Activated B cell treated with CpG ODN at 0.5 μM for 24 hours (primary cell): ENCODE data around the gene HELB. TPM values are rescaled to one million over a fixed set of nuclear protein-coding genes. Genes with fewer than 3 reads are reported as not detected.

Experiments used
- ATAC-seq: fragments of 200-7000 bp; cut with Tn5 transposase; one replicate; pipeline ENCODE4 v1.10.0; 2021; ENCODE audit warnings: low read depth, mild to moderate bottlenecking, moderate library complexity
- CTCF ChIA-PET: fragments of 350-600 bp; sonication (Branson Sonifier 250); formaldehyde crosslinking; loops from one replicate; lab custom pipeline; 2021; ENCODE audit warnings: antibody characterized with exemption; lab: Charles Lee
- POLR2A ChIA-PET: fragments of 350-600 bp; sonication (Branson Sonifier 250); formaldehyde crosslinking; loops from one replicate; lab custom pipeline; 2021; ENCODE audit warnings: antibody characterized with exemption; lab: Charles Lee
- DNase-seq: peaks from one replicate; pipeline ENCODE4 v3.0.0; 2022
- H3K27ac Mint-ChIP-seq: one replicate; pipeline ENCODE4 v1.8.0; 2020; ENCODE audit warnings: mixed read lengths
- H3K27me3 Mint-ChIP-seq: one replicate; pipeline ENCODE4 v1.8.0; 2021; ENCODE audit warnings: mixed read lengths
- H3K36me3 Mint-ChIP-seq: one replicate; pipeline ENCODE4 v1.8.0; 2021; ENCODE audit warnings: low read depth, mixed read lengths
- H3K4me1 Mint-ChIP-seq: one replicate; pipeline ENCODE4 v1.8.0; 2021; ENCODE audit warnings: mixed read lengths
- H3K4me3 Mint-ChIP-seq: one replicate; pipeline ENCODE4 v1.8.0; 2020; ENCODE audit warnings: mild to moderate bottlenecking, mixed read lengths
- H3K9me3 Mint-ChIP-seq: one replicate; pipeline ENCODE4 v1.8.0; 2020; ENCODE audit warnings: mixed read lengths
- CTCF ChIP-seq: fragments of 200-600 bp; IDR thresholded peaks from one replicate; pipeline ENCODE4 v1.8.0; 2022; ENCODE audit warnings: antibody characterized with exemption, mild to moderate bottlenecking
- intact Hi-C: fragments of 100-400 bp; cut with micrococcal nuclease; formaldehyde crosslinking; loops from one replicate; pipeline ENCODE4 v1.15.1; 2024
- total RNA-seq: library from RNA; stranded (reverse); gene quantifications from 2 replicates; pipeline ENCODE4 v1.2.3, GENCODE V29; 2022

HELB gene
- total RNA-seq, 1 donor from 2014 or later: 7.2 TPM

GRCh38 chr12:66309606-66310005, 7.3 kb downstream of the HELB start:
- no peak overlapping the region for H3K4me3 Mint-ChIP-seq
- TF ChIP-seq CTCF: no peak
- ChIA-PET POLR2A (no interaction called here), CTCF (no interaction called here)
- peaks cover 16% of the 10 kb centered on the region for H3K4me1 Mint-ChIP-seq
- H3K27ac Mint-ChIP-seq: no peak overlapping the region
- no peaks in the 10 kb centered on the region for H3K27me3 Mint-ChIP-seq
- ATAC-seq (no peak), DNase-seq (no peak)
- intact Hi-C loops: no loop called here
- peaks cover 66% of the 10 kb centered on the region for H3K36me3 Mint-ChIP-seq
- H3K9me3 Mint-ChIP-seq: no peaks in the 10 kb centered on the region

- intact Hi-C loops: no loop called here
- DNase-seq: no peak
- H3K27me3 Mint-ChIP-seq: no peaks in the 10 kb centered on the region
- H3K36me3 Mint-ChIP-seq: peaks cover 57% of the 10 kb centered on the region
- H3K9me3 Mint-ChIP-seq: no peaks in the 10 kb centered on the region
- ChIA-PET CTCF (no interaction called here), POLR2A (no interaction called here)
- ATAC-seq: no peak
- H3K4me1 Mint-ChIP-seq: peaks cover 7% of the 10 kb centered on the region
- TF ChIP-seq CTCF: no peak
- H3K27ac Mint-ChIP-seq: no peak overlapping the region
- no peak overlapping the region for H3K4me3 Mint-ChIP-seq
These were observed 9.9 kb downstream of the HELB start for GRCh38 chr12:66312189-66312588.

- Mint-ChIP-seq H3K27me3 (no peaks in the 10 kb centered on the region), H3K36me3 (peaks cover 61% of the 10 kb centered on the region), H3K4me1 (peaks cover 8% of the 10 kb centered on the region), H3K4me3 (no peak overlapping the region), H3K9me3 (no peaks in the 10 kb centered on the region), H3K27ac (no peak overlapping the region)
- TF ChIP-seq CTCF: no peak
- ChIA-PET POLR2A (no interaction called here), CTCF (no interaction called here)
- no peak for ATAC-seq
- no peak for DNase-seq
- intact Hi-C loops: no loop called here
These were observed 12.0 kb downstream of the HELB start for GRCh38 chr12:66314278-66314677.

- ATAC-seq: no peak
- intact Hi-C loops: no loop called here
- DNase-seq: no peak
- Mint-ChIP-seq H3K36me3 (peaks cover 58% of the 10 kb centered on the region), H3K4me3 (no peak overlapping the region), H3K4me1 (peaks cover 1% of the 10 kb centered on the region), H3K9me3 (no peaks in the 10 kb centered on the region), H3K27ac (no peak overlapping the region), H3K27me3 (no peaks in the 10 kb centered on the region)
- POLR2A ChIA-PET: interaction anchor here (0.6 kb wide), 1 partner anchor 11 kb away, joined by 4 read pairs; no protein-coding TSS in a partner anchor
- no peak for TF ChIP-seq CTCF
- CTCF ChIA-PET: no interaction called here
These were observed 17.1 kb downstream of the HELB start for GRCh38 chr12:66319266-66319954.

GRCh38 chr12:66320996-66321395, 18.7 kb downstream of the HELB start:
- Mint-ChIP-seq H3K4me1 (peaks cover 1% of the 10 kb centered on the region), H3K27me3 (no peaks in the 10 kb centered on the region), H3K36me3 (peaks cover 60% of the 10 kb centered on the region), H3K27ac (no peak overlapping the region), H3K4me3 (no peak overlapping the region), H3K9me3 (no peaks in the 10 kb centered on the region)
- intact Hi-C loops: no loop called here
- POLR2A ChIA-PET: no interaction called here
- CTCF ChIA-PET: no interaction called here
- DNase-seq: no peak
- no peak for TF ChIP-seq CTCF
- no peak for ATAC-seq
